Measurements from ENCODE around the gene PASK.

- TF ChIP-seq POLR3A (IDR thresholded peaks at IDR 0.05; ENCODE audit: borderline replicate concordance, extremely low read depth, insufficient read depth, insufficient read length) (no peak), CTCF (IDR thresholded peaks at IDR 0.05 in 2 of 3, conservative IDR thresholded peaks at IDR 0.05 in 1 of 3; ENCODE audit: insufficient read depth in 2 of 3, low read depth in 1 of 3, low read length in 3 of 3) (no peak), REST (IDR thresholded peaks at IDR 0.05; ENCODE audit: borderline replicate concordance) (no peak), REST (CRISPR knock-in tag; IDR thresholded peaks at IDR 0.05; ENCODE audit: low read depth) (no peak), RFX5 (IDR thresholded peaks at IDR 0.05; ENCODE audit: low read depth, low read length) (no peak), GATAD2B (IDR thresholded peaks at IDR 0.05; ENCODE audit: borderline replicate concordance) (no peak), MCM7 (IDR thresholded peaks at IDR 0.05) (no peak), ATF7 (IDR thresholded peaks at IDR 0.05) (no peak)
Measured at GRCh38 chr2:241088791-241089732, 60.2 kb downstream of the PASK start.
